Endothelial cell of umbilical vein (primary cell): ENCODE data around the gene SPAST. TPM values are rescaled to one million over a fixed set of nuclear protein-coding genes. Genes with fewer than 3 reads are reported as not detected.

Source experiments
- BruUV-seq: library from RNA; stranded (reverse); fragments of 400-500 nt; replicated peaks from 2 replicates; lab custom pipeline; 2021; lab: Mats Ljungman, UMichigan
- CTCF ChIA-PET: fragments of 300-600, 350-600 bp; sonication (Branson Sonifier 250); formaldehyde crosslinking; loops from one replicate; lab custom pipeline; 2021; ENCODE audit warnings: antibody characterized with exemption, inconsistent platforms; lab: Charles Lee
- POLR2A ChIA-PET: fragments of 300-600, 350-600 bp; sonication (Branson Sonifier 250); formaldehyde crosslinking; loops from one replicate; lab custom pipeline; 2021; ENCODE audit warnings: antibody characterized with exemption, inconsistent platforms; lab: Charles Lee
- DNase-seq: peaks from one replicate; pipeline ENCODE4 v3.0.0-alpha.2; 2011; ENCODE audit warnings: low read depth, low spot score
- FAIRE-seq: peaks from 2 replicates; lab custom pipeline; 2011; peaks lifted over from hg19 to GRCh38; lab: Jason Lieb, UNC
- H2AFZ ChIP-seq: 2 replicates; pipeline ENCODE4 v1.6.0; 2012; ENCODE audit warnings: low read depth, low read length, control low read depth, inconsistent platforms
- H3K27ac ChIP-seq: 2 replicates; pipeline ENCODE4 v1.5.1; 2011; ENCODE audit warnings: low read depth, mild to moderate bottlenecking, control low read depth, low read length, moderate library complexity; ENCODE audit not compliant: insufficient read depth
- H3K27me3 ChIP-seq, 2 experiments: 2 replicates each; pipeline versions ENCODE4 v1.6.0 to v1.6.1; 2011; ENCODE audit warnings: low read length in 2 of 2, mixed read lengths in 1 of 2; ENCODE audit not compliant: control insufficient read depth in 2 of 2, insufficient read depth in 2 of 2
- H3K36me3 ChIP-seq, 2 experiments: 2 replicates in 1 of 2; 3 replicates in 1 of 2; pipeline ENCODE4 v1.5.1; 2011; ENCODE audit warnings: low read length in 2 of 2, mild to moderate bottlenecking in 1 of 2, moderate library complexity in 1 of 2; ENCODE audit not compliant: control insufficient read depth in 2 of 2, insufficient read depth in 2 of 2; ENCODE audit errors: extremely low read depth in 1 of 2
- H3K4me1 ChIP-seq: 3 replicates; pipeline ENCODE4 v1.5.1; 2011; ENCODE audit warnings: mild to moderate bottlenecking, low read length; ENCODE audit not compliant: control insufficient read depth, insufficient read depth; ENCODE audit errors: extremely low read depth
- H3K4me2 ChIP-seq: 2 replicates; pipeline ENCODE4 v1.6.1; 2011; ENCODE audit warnings: low read length, control low read depth, mixed read lengths; ENCODE audit not compliant: insufficient read depth
- H3K4me3 ChIP-seq, 3 experiments: fragments of 200-600 bp in 1 of 3; sonication (generic), shearing (Covaris generic) in 1 of 3; replicated peaks in 1 of 3; 2 replicates each; pipeline ENCODE4 v1.5.1; 2011 to 2016; ENCODE audit warnings: control low read depth in 3 of 3, low read length in 3 of 3, mild to moderate bottlenecking in 2 of 3, inconsistent platforms in 1 of 3, low read depth in 1 of 3, moderate library complexity in 1 of 3; ENCODE audit not compliant: insufficient read depth in 1 of 3
- H3K79me2 ChIP-seq: 2 replicates; pipeline ENCODE4 v1.6.0; 2012; ENCODE audit warnings: low read length, inconsistent platforms; ENCODE audit not compliant: control insufficient read depth, insufficient read depth
- H3K9ac ChIP-seq: replicated peaks from 2 replicates; pipeline ENCODE3; 2011; ENCODE audit warnings: low read length, control low read depth; ENCODE audit not compliant: insufficient read depth; ENCODE audit errors: extremely low read depth
- H3K9me1 ChIP-seq: replicated peaks from 3 replicates; pipeline ENCODE4 v1.6.0; 2011; ENCODE audit warnings: mild to moderate bottlenecking, low read length; ENCODE audit not compliant: control insufficient read depth, insufficient read depth; ENCODE audit errors: extremely low read depth
- H3K9me3 ChIP-seq: replicated peaks from 2 replicates; pipeline ENCODE4 v1.5.1; 2012; ENCODE audit warnings: low read length, inconsistent platforms; ENCODE audit not compliant: control insufficient read depth, insufficient read depth
- H4K20me1 ChIP-seq: replicated peaks from 2 replicates; pipeline ENCODE3; 2011; ENCODE audit warnings: mild to moderate bottlenecking, low read length; ENCODE audit not compliant: control insufficient read depth, insufficient read depth; ENCODE audit errors: extremely low read depth
- EZH2 ChIP-seq: IDR thresholded peaks from 2 replicates; pipeline ENCODE4 v1.6.1; 2012; ENCODE audit warnings: borderline replicate concordance, low read depth, mild to moderate bottlenecking, moderate library complexity, low read length, inconsistent platforms; ENCODE audit not compliant: severe bottlenecking
- FOS ChIP-seq: IDR thresholded peaks from 2 replicates; pipeline ENCODE4 v1.6.1; 2011; ENCODE audit warnings: mild to moderate bottlenecking, low read length, moderate library complexity, borderline replicate concordance; ENCODE audit not compliant: insufficient read depth
- GATA2 ChIP-seq: IDR thresholded peaks from 2 replicates; pipeline ENCODE4 v1.7.0; 2011; ENCODE audit warnings: low read depth, mild to moderate bottlenecking, moderate library complexity, mixed read lengths, low read length; ENCODE audit not compliant: insufficient read length, insufficient read depth
- JUN ChIP-seq: IDR thresholded peaks from 2 replicates; pipeline ENCODE4 v1.6.1; 2011; ENCODE audit warnings: borderline replicate concordance, low read depth; ENCODE audit not compliant: insufficient read length, insufficient read depth
- MYC ChIP-seq: IDR thresholded peaks from one replicate; pipeline ENCODE4 v1.6.1; 2011; ENCODE audit warnings: mild to moderate bottlenecking, low read depth, low read length
- POLR2A ChIP-seq: IDR thresholded peaks from 2 replicates; pipeline ENCODE4 v1.6.1; 2012; ENCODE audit warnings: low read depth, mild to moderate bottlenecking, control low read depth, low read length
- POLR2AphosphoS5 ChIP-seq: IDR thresholded peaks from 2 replicates; pipeline ENCODE4 v1.6.1; 2012; ENCODE audit warnings: low read depth, mild to moderate bottlenecking, control low read depth, low read length, moderate library complexity; ENCODE audit not compliant: insufficient read depth
- dilution Hi-C: fragments of 300-500 bp; cut with MboI; formaldehyde crosslinking; loops from one replicate; pipeline ENCODE4 v1.15.0; 2019; ENCODE audit warnings: low sequenced_read_pairs; ENCODE audit not compliant: extremely low pct_ligation_motif_present
- intact Hi-C: fragments of 100-400 bp; cut with micrococcal nuclease; formaldehyde crosslinking; loops from one replicate; pipeline ENCODE4 v1.10.0; 2022
- polyA plus RNA-seq, 4 experiments: library from polyadenylated mRNA; depleted of rRNA in 3 of 4; stranded (reverse) in 3 of 4; unstranded in 1 of 4; fragments of >200 nt; gene quantifications; 2 replicates each; pipeline versions ENCODE4 v1.2.1 to v1.2.3, GENCODE V29; 2011 to 2012; ENCODE audit warnings: missing spikeins in 1 of 4
- total RNA-seq: library from RNA; stranded (reverse); gene quantifications from 2 replicates; pipeline ENCODE4 v1.2.3, GENCODE V29; 2021
- TF ChIP-seq, protein P1 (sequence below), 2 donors: IDR thresholded peaks; 1 replicate in 1 of 2; 2 replicates in 1 of 2; pipeline ENCODE4 v1.5.1; 2011; ENCODE audit warnings: low read length in 2 of 2, mild to moderate bottlenecking in 2 of 2, moderate library complexity in 2 of 2, control low read depth in 1 of 2, inconsistent platforms in 1 of 2, low read depth in 1 of 2; ENCODE audit not compliant: insufficient read depth in 1 of 2; ENCODE audit errors: extremely low read depth in 1 of 2
- TF ChIP-seq, protein P2 (sequence below): IDR thresholded peaks from 2 replicates; pipeline ENCODE4 v1.6.1; 2011; ENCODE audit not compliant: insufficient read depth, insufficient read length

SPAST gene
- total and polyA plus RNA-seq, 2 donors (not counting 3 experiments of a cell fraction or from before 2014, with no cell fraction given): 4.7 to 24.9 TPM

DNA sequence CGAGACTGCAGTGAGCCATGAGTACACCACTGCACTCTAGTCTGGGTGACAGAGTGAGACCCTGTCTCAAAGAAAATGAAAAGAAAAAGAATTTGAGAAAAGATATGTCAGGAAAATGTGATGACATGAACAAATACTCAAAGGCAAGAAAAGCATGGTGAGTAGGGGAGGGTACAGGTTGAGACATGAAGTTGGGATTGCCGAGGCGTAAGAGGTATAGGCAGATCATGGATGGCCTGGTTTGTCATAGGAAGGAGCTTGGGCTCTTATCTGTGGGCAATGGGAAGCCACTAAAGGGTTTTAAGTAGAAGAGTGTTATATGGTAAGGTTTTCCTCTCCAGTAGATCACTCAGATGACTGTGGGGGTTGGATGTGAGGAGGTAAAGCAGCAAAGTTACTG, 32.3 kb downstream of the SPAST start:
- no TSS peak for BruUV-seq
- H3K9ac ChIP-seq: no peak overlapping the region
- CTCF ChIA-PET: interaction anchor here (1.3 kb wide), 1 partner anchor 56 kb away, joined by 4 read pairs; the partner anchor contains the start of gene DPY30
- FAIRE-seq (no peak), DNase-seq (no peak)
- no peak overlapping the region for H2AFZ ChIP-seq
- TF ChIP-seq POLR2AphosphoS5: no peak
- no peak for TF ChIP-seq GATA2
- no peak for TF ChIP-seq JUN
- TF ChIP-seq, protein P1, sequence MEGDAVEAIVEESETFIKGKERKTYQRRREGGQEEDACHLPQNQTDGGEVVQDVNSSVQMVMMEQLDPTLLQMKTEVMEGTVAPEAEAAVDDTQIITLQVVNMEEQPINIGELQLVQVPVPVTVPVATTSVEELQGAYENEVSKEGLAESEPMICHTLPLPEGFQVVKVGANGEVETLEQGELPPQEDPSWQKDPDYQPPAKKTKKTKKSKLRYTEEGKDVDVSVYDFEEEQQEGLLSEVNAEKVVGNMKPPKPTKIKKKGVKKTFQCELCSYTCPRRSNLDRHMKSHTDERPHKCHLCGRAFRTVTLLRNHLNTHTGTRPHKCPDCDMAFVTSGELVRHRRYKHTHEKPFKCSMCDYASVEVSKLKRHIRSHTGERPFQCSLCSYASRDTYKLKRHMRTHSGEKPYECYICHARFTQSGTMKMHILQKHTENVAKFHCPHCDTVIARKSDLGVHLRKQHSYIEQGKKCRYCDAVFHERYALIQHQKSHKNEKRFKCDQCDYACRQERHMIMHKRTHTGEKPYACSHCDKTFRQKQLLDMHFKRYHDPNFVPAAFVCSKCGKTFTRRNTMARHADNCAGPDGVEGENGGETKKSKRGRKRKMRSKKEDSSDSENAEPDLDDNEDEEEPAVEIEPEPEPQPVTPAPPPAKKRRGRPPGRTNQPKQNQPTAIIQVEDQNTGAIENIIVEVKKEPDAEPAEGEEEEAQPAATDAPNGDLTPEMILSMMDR (IDR thresholded peaks at IDR 0.05; ENCODE audit: extremely low read depth in 1 of 2, insufficient read depth in 1 of 2, low read depth in 1 of 2, low read length in 2 of 2): no peak
- no peak for TF ChIP-seq POLR2A
- TF ChIP-seq EZH2: no peak
- no peak for TF ChIP-seq FOS
- TF ChIP-seq, protein P2, sequence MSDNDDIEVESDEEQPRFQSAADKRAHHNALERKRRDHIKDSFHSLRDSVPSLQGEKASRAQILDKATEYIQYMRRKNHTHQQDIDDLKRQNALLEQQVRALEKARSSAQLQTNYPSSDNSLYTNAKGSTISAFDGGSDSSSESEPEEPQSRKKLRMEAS: no peak
- TF ChIP-seq MYC: no peak
- no peak overlapping the region for H3K4me2 ChIP-seq
- dilution Hi-C loops (no loop called here), intact Hi-C loops (no loop called here)
- H4K20me1 ChIP-seq: no peaks in the 10 kb centered on the region
- POLR2A ChIA-PET: no interaction called here
- no peak overlapping the region for H3K27ac ChIP-seq
- H3K4me3 ChIP-seq: no peak overlapping the region
- H3K9me1 ChIP-seq: no peaks in the 10 kb centered on the region
- H3K27me3 ChIP-seq: no peaks in the 10 kb centered on the region
- peaks cover 0 to 4% of the 10 kb centered on the region in 2 experiments for H3K36me3 ChIP-seq
- H3K79me2 ChIP-seq: no peaks in the 10 kb centered on the region
- H3K4me1 ChIP-seq: no peaks in the 10 kb centered on the region
- no peaks in the 10 kb centered on the region for H3K9me3 ChIP-seq
